Osteocyte (in vitro differentiated cells): ENCODE measurements around the gene ZC3H12D. TPM values are rescaled to one million over a fixed set of nuclear protein-coding genes. Genes with fewer than 3 reads are reported as not detected.

Experiments used
- DNase-seq: peaks from one replicate; pipeline ENCODE4 v3.0.0; 2021; ENCODE audit warnings: mixed read lengths; ENCODE audit not compliant: unreplicated experiment; ENCODE audit errors: extremely low spot score
- H3K27ac Mint-ChIP-seq: one replicate; pipeline ENCODE4 v1.8.0; 2021; ENCODE audit warnings: mild to moderate bottlenecking, mixed read lengths; ENCODE audit not compliant: unreplicated experiment
- H3K27me3 Mint-ChIP-seq: one replicate; pipeline ENCODE4 v1.8.0; 2021; ENCODE audit warnings: mixed read lengths; ENCODE audit not compliant: unreplicated experiment
- H3K36me3 Mint-ChIP-seq: one replicate; pipeline ENCODE4 v1.8.0; 2021; ENCODE audit warnings: mixed read lengths; ENCODE audit not compliant: unreplicated experiment
- H3K4me1 Mint-ChIP-seq: one replicate; pipeline ENCODE4 v1.8.0; 2021; ENCODE audit warnings: mixed read lengths; ENCODE audit not compliant: unreplicated experiment
- H3K4me3 Mint-ChIP-seq: one replicate; pipeline ENCODE4 v1.8.0; 2021; ENCODE audit warnings: mild to moderate bottlenecking, moderate library complexity, mixed read lengths; ENCODE audit not compliant: unreplicated experiment
- H3K9me3 Mint-ChIP-seq: one replicate; pipeline ENCODE4 v1.8.0; 2021; ENCODE audit warnings: mixed read lengths; ENCODE audit not compliant: unreplicated experiment
- CTCF ChIP-seq: fragments of 200-600 bp; sonication (generic); IDR thresholded peaks from 2 replicates; pipeline ENCODE4 v1.5.0; 2021; ENCODE audit warnings: antibody characterized with exemption, mild to moderate bottlenecking, moderate library complexity
- total RNA-seq: library from RNA; stranded (reverse); gene quantifications from 2 replicates; pipeline ENCODE4 v1.2.1, GENCODE V29; 2021

ZC3H12D gene
- total RNA-seq, 1 donor from 2014 or later, result not detected

GRCh38 chr6:149429427-149430360 is 55.1 kb downstream of the ZC3H12D start:
- no peak overlapping the region for H3K27ac Mint-ChIP-seq
- H3K36me3 Mint-ChIP-seq, result no peaks in the 10 kb centered on the region

GRCh38 chr6:149428606-149429005 is 56.2 kb downstream of the ZC3H12D start:
- TF ChIP-seq CTCF, result no peak
- H3K9me3 Mint-ChIP-seq, result no peaks in the 10 kb centered on the region
- H3K4me1 Mint-ChIP-seq, result peaks cover 18% of the 10 kb centered on the region
- H3K4me3 Mint-ChIP-seq, result no peak overlapping the region
- DNase-seq, result no peak
- no peaks in the 10 kb centered on the region for H3K36me3 Mint-ChIP-seq
- no peak overlapping the region for H3K27ac Mint-ChIP-seq
- no peaks in the 10 kb centered on the region for H3K27me3 Mint-ChIP-seq

More at GRCh38 chr6:149429427-149430360, 55.1 kb downstream of the ZC3H12D start:
- no peaks in the 10 kb centered on the region for H3K27me3 Mint-ChIP-seq
- DNase-seq, result no peak
- no peak overlapping the region for H3K4me3 Mint-ChIP-seq
- H3K9me3 Mint-ChIP-seq, result no peaks in the 10 kb centered on the region
- peaks cover 8% of the 10 kb centered on the region for H3K4me1 Mint-ChIP-seq
- TF ChIP-seq CTCF, result peak; percentile 33

- no peak for DNase-seq
- H3K36me3 Mint-ChIP-seq, result no peaks in the 10 kb centered on the region
- no peak for TF ChIP-seq CTCF
These were observed 59.1 kb downstream of the ZC3H12D start for GRCh38 chr6:149425754-149426153.

GRCh38 chr6:149425224-149425623 is 59.6 kb downstream of the ZC3H12D start:
- peaks cover 22% of the 10 kb centered on the region for H3K4me1 Mint-ChIP-seq
- no peak overlapping the region for H3K4me3 Mint-ChIP-seq
- H3K27me3 Mint-ChIP-seq, result no peaks in the 10 kb centered on the region
- no peak for TF ChIP-seq CTCF
- no peaks in the 10 kb centered on the region for H3K36me3 Mint-ChIP-seq
- H3K9me3 Mint-ChIP-seq, result no peaks in the 10 kb centered on the region
- no peak overlapping the region for H3K27ac Mint-ChIP-seq
- DNase-seq, result no peak

More at GRCh38 chr6:149425754-149426153, 59.1 kb downstream of the ZC3H12D start:
- H3K9me3 Mint-ChIP-seq, result no peaks in the 10 kb centered on the region
- H3K4me1 Mint-ChIP-seq, result peaks cover 22% of the 10 kb centered on the region
- no peak overlapping the region for H3K27ac Mint-ChIP-seq
- no peaks in the 10 kb centered on the region for H3K27me3 Mint-ChIP-seq
- H3K4me3 Mint-ChIP-seq, result no peak overlapping the region

- no peak for DNase-seq
- peaks cover 22% of the 10 kb centered on the region for H3K4me1 Mint-ChIP-seq
- H3K36me3 Mint-ChIP-seq, result no peaks in the 10 kb centered on the region
- no peaks in the 10 kb centered on the region for H3K9me3 Mint-ChIP-seq
- peak overlapping the region; percentile 7 for H3K4me3 Mint-ChIP-seq
- H3K27ac Mint-ChIP-seq, result peak overlapping the region; percentile 94
- TF ChIP-seq CTCF, result no peak
- H3K27me3 Mint-ChIP-seq, result no peaks in the 10 kb centered on the region
These were observed 60.8 kb downstream of the ZC3H12D start for GRCh38 chr6:149423964-149424440.
